ENCODE results near the gene ARAP1. TPM values are rescaled to one million over a fixed set of nuclear protein-coding genes. Genes with fewer than 3 reads are reported as not detected.

Gene ARAP1
- total RNA-seq, 1 donor from 2014 or later, result 79.0 TPM

GRCh38 chr11:72655896-72656464, 96.2 kb downstream of the ARAP1 start:
- Mint-ChIP-seq H3K4me1 (peaks cover 21% of the 10 kb centered on the region), H3K27me3 (ENCODE audit: low read depth) (no peaks in the 10 kb centered on the region)

GRCh38 chr11:72655014-72655413, 97.2 kb downstream of the ARAP1 start:
- no peak overlapping the region for H3K4me3 Mint-ChIP-seq
- no peaks in the 10 kb centered on the region for H3K36me3 Mint-ChIP-seq (ENCODE audit: low read depth)
- DNase-seq (ENCODE audit: low read depth, low spot score), result no peak
- H3K27ac Mint-ChIP-seq (ENCODE audit: unreplicated experiment), result no peak overlapping the region
- H3K4me1 Mint-ChIP-seq, result peaks cover 21% of the 10 kb centered on the region
- TF ChIP-seq CTCF (conservative IDR thresholded peaks at IDR 0.05), result no peak
- no peaks in the 10 kb centered on the region for H3K27me3 Mint-ChIP-seq (ENCODE audit: low read depth)
- H3K9me3 Mint-ChIP-seq, result no peaks in the 10 kb centered on the region

More at GRCh38 chr11:72655896-72656464, 96.2 kb downstream of the ARAP1 start:
- Mint-ChIP-seq H3K27ac (ENCODE audit: unreplicated experiment) (peak overlapping the region; percentile 35), H3K9me3 (no peaks in the 10 kb centered on the region), H3K4me3 (no peak overlapping the region), H3K36me3 (ENCODE audit: low read depth) (no peaks in the 10 kb centered on the region)
- no peak for TF ChIP-seq CTCF (conservative IDR thresholded peaks at IDR 0.05)
- no peak for DNase-seq (ENCODE audit: low read depth, low spot score)

DNA sequence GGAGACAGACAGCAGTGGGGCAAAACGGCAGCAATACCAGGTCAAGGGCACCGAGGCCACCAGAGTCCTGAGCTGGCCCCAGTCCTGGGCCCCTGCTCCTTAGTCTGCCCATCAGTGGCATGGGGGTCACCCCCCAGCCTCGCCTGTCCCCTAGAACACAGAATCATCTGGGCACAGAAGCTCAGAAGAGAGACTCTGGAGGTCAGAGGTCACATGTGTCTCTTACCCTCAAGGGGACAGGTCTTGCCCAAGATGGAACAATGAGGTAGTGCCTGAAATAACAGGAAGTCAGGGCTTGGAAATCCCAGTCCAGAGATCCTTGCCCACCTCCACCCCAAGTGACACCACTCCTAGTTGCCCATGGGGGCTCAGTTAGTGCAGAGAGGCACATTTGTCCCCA, 98.6 kb downstream of the ARAP1 start:
- no peak for DNase-seq (ENCODE audit: low read depth, low spot score)
- Mint-ChIP-seq H3K27me3 (ENCODE audit: low read depth) (no peaks in the 10 kb centered on the region), H3K4me3 (no peak overlapping the region), H3K9me3 (no peaks in the 10 kb centered on the region), H3K4me1 (peaks cover 27% of the 10 kb centered on the region), H3K27ac (ENCODE audit: unreplicated experiment) (peak overlapping the region; percentile 94), H3K36me3 (ENCODE audit: low read depth) (no peaks in the 10 kb centered on the region)
- TF ChIP-seq CTCF (conservative IDR thresholded peaks at IDR 0.05), result no peak

DNA sequence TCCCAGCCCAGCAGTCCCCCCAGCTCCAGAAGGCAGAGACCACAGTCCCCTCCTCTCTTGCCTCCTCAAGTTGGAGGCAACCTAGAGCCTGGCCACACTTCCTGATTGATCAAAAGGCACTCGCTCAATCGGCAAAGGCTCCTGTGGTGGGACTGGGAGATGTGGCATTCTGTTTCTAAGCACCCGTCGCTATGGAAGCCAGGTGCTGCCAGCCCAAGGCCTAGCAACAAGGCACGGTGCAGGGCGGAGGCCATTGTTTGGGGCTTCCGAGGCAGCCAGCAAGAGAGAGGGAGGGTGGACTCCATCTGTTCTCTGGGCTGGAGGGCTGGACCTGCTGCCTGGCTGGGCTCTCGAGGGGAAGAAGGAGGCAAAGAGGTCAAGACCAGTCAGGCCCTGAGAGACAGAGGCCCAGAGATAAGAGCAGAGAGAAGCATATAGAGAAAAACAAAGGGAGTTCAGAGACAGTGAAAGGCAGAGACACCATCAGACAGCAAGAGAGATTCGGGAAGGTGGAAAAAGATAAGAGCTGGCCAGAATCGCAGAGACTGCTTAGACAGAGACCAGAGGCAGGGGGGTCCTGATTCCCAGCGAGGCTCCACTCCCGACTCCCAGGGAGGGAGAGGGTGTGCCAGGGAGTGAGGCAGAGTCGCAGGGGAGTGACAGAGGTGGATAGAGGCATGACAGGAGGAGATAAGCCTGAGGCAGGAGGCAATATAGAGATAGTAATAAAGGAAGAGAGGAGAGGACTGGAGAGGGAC, 99.2 kb downstream of the ARAP1 start:
- peak; percentile 27 for DNase-seq (ENCODE audit: low read depth, low spot score)
- Mint-ChIP-seq H3K36me3 (ENCODE audit: low read depth) (no peaks in the 10 kb centered on the region), H3K4me3 (no peak overlapping the region), H3K9me3 (no peaks in the 10 kb centered on the region), H3K4me1 (peaks cover 30% of the 10 kb centered on the region), H3K27ac (ENCODE audit: unreplicated experiment) (peak overlapping the region; percentile 94), H3K27me3 (ENCODE audit: low read depth) (no peaks in the 10 kb centered on the region)
- TF ChIP-seq CTCF (conservative IDR thresholded peaks at IDR 0.05), result no peak

- Mint-ChIP-seq H3K27me3 (ENCODE audit: low read depth) (no peaks in the 10 kb centered on the region), H3K27ac (ENCODE audit: unreplicated experiment) (no peak overlapping the region), H3K9me3 (no peaks in the 10 kb centered on the region), H3K4me1 (peaks cover 30% of the 10 kb centered on the region), H3K36me3 (ENCODE audit: low read depth) (no peaks in the 10 kb centered on the region), H3K4me3 (no peak overlapping the region)
- DNase-seq (ENCODE audit: low read depth, low spot score), result no peak
- no peak for TF ChIP-seq CTCF (conservative IDR thresholded peaks at IDR 0.05)
Measured at GRCh38 chr11:72652133-72652532, 100.1 kb downstream of the ARAP1 start.

Measured in neural crest cell (in vitro differentiated cells).